ENCODE data around the gene DPF3. TPM values are rescaled to one million over a fixed set of nuclear protein-coding genes. Genes with fewer than 3 reads are reported as not detected.

Gene DPF3
- total and polyA plus RNA-seq, 2 of the 13 experiments (the other 11 are each of a cell fraction or from before 2014, with no cell fraction given): 0.09 to 0.60 TPM

GRCh38 chr14:72881543-72881942 is 12.4 kb downstream of the DPF3 start:
- intact Hi-C loops (cut with micrococcal nuclease; ENCODE audit: unreplicated experiment): no loop called here
- no peak for DNase-seq (ENCODE audit: low spot score)
- POLR2A ChIA-PET: no interaction called here
- Histone ChIP-seq H4K20me1 (ENCODE audit: insufficient read depth, low read length) (no peaks in the 10 kb centered on the region), H3K4me2 (ENCODE audit: low read depth, low read length) (no peak overlapping the region), H3K9me3 (ENCODE audit: low read length) (no peaks in the 10 kb centered on the region), H2AFZ (ENCODE audit: low read length) (no peak overlapping the region), H3K36me3 (replicated peaks in 1 of 2; ENCODE audit: control insufficient read depth in 1 of 2, insufficient read depth in 2 of 2, low read length in 2 of 2) (no peaks in the 10 kb centered on the region), H3K79me2 (ENCODE audit: insufficient read depth, low read length) (no peaks in the 10 kb centered on the region), H3K4me3 (replicated peaks in 1 of 3; ENCODE audit: insufficient read depth in 1 of 3, low read depth in 2 of 3, low read length in 3 of 3) (no peak overlapping the region), H3K4me1 (ENCODE audit: insufficient read depth, low read length) (no peaks in the 10 kb centered on the region), H3K27me3 (ENCODE audit: control insufficient read depth in 1 of 2, insufficient read depth in 2 of 2, low read length in 2 of 2) (peaks cover under 1 to 3% of the 10 kb centered on the region in 2 experiments; a peak in 3 of 5 replicates), H3K27ac (ENCODE audit: extremely low read length, insufficient read depth, low read length) (no peak overlapping the region), H3K9ac (ENCODE audit: insufficient read depth, low read depth, low read length) (no peak overlapping the region)
- no peak for TF ChIP-seq MTA1 (CRISPR knock-in tag; IDR thresholded peaks at IDR 0.05; ENCODE audit: borderline replicate concordance)
- TF ChIP-seq ZNF18 (CRISPR knock-in tag; IDR thresholded peaks at IDR 0.05; ENCODE audit: insufficient replicate concordance): no peak
- TF ChIP-seq NFIB (CRISPR knock-in tag; IDR thresholded peaks at IDR 0.05; ENCODE audit: borderline replicate concordance): no peak
- no peak for TF ChIP-seq MXD3 (CRISPR knock-in tag; IDR thresholded peaks at IDR 0.05)
- TF ChIP-seq ZNF333 (CRISPR knock-in tag; IDR thresholded peaks at IDR 0.05; ENCODE audit: borderline replicate concordance): no peak
- TF ChIP-seq ZNF337 (CRISPR knock-in tag; IDR thresholded peaks at IDR 0.05; ENCODE audit: borderline replicate concordance, low read depth): no peak
- no peak for TF ChIP-seq NFIC (IDR thresholded peaks at IDR 0.05; ENCODE audit: low read length)
- TF ChIP-seq ZNF558 (CRISPR knock-in tag; IDR thresholded peaks at IDR 0.05; ENCODE audit: borderline replicate concordance): no peak
- no peak for FAIRE-seq
- in situ Hi-C loops (cut with HindIII; ENCODE audit: extremely low pct_ligation_motif_present, low pct_unique_long_range_greater_than_20kb): no loop called here
- BruUV-seq (replicated peaks): no TSS peak
- WGBS (ENCODE audit: low lambda C conversion rate): 0% methylated on average over 2 of the region's 2 CpGs
- CTCF ChIA-PET (ENCODE audit: low intra/inter-chr PET ratio, low total read pairs): no interaction called here
- ATAC-seq: no peak
